ENCODE results near the gene SIPA1L3. TPM values are rescaled to one million over a fixed set of nuclear protein-coding genes. Genes with fewer than 3 reads are reported as not detected.

SIPA1L3 gene
- total and polyA plus RNA-seq, 2 experiments from 2014 or later, result 13.7 to 23.3 TPM

- Histone ChIP-seq H3K27ac (no peak overlapping the region), H2AFZ (no peak overlapping the region), H3K4me3 (no peak overlapping the region), H3K79me2 (peaks cover 6% of the 10 kb centered on the region), H3K9me2 (replicated peaks; ENCODE audit: insufficient read depth) (no peaks in the 10 kb centered on the region), H3K4me1 (ENCODE audit: insufficient read depth) (no peaks in the 10 kb centered on the region), H3K36me3 (replicated peaks; ENCODE audit: insufficient read depth, low read depth) (no peaks in the 10 kb centered on the region), H4K20me1 (ENCODE audit: insufficient read depth, poor library complexity, severe bottlenecking) (no peaks in the 10 kb centered on the region), H3K9me3 (ENCODE audit: low read depth) (no peaks in the 10 kb centered on the region), H3K27me3 (no peaks in the 10 kb centered on the region), H3K4me2 (no peak overlapping the region)
- WGBS (ENCODE audit: low lambda C conversion rate, missing lambda C conversion rate), result 91% methylated on average over 5 of the region's 5 CpGs
- no peak for TF ChIP-seq EZH2 (IDR thresholded peaks at IDR 0.05; ENCODE audit: borderline replicate concordance)
- TF ChIP-seq, protein P1, sequence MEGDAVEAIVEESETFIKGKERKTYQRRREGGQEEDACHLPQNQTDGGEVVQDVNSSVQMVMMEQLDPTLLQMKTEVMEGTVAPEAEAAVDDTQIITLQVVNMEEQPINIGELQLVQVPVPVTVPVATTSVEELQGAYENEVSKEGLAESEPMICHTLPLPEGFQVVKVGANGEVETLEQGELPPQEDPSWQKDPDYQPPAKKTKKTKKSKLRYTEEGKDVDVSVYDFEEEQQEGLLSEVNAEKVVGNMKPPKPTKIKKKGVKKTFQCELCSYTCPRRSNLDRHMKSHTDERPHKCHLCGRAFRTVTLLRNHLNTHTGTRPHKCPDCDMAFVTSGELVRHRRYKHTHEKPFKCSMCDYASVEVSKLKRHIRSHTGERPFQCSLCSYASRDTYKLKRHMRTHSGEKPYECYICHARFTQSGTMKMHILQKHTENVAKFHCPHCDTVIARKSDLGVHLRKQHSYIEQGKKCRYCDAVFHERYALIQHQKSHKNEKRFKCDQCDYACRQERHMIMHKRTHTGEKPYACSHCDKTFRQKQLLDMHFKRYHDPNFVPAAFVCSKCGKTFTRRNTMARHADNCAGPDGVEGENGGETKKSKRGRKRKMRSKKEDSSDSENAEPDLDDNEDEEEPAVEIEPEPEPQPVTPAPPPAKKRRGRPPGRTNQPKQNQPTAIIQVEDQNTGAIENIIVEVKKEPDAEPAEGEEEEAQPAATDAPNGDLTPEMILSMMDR (IDR thresholded peaks at IDR 0.05; ENCODE audit: poor library complexity), result no peak
- no peak for TF ChIP-seq EZH2phosphoT487 (IDR thresholded peaks at IDR 0.05; ENCODE audit: low read depth, severe bottlenecking, unreplicated experiment)
- DNase-seq (ENCODE audit: low spot score), result no peak
These were observed 127.5 kb downstream of the SIPA1L3 start for GRCh38 chr19:38034492-38034860.

GRCh38 chr19:38035515-38036495 is 128.8 kb downstream of the SIPA1L3 start:
- WGBS (ENCODE audit: low lambda C conversion rate, missing lambda C conversion rate), result 86% methylated on average over 17 of the region's 17 CpGs
- no peak for DNase-seq (ENCODE audit: low spot score)
- H3K4me3 ChIP-seq, result no peak overlapping the region
- no peaks in the 10 kb centered on the region for H3K9me3 ChIP-seq (ENCODE audit: low read depth)
- H3K27me3 ChIP-seq, result no peaks in the 10 kb centered on the region
- no peak overlapping the region for H3K4me2 ChIP-seq
- no peaks in the 10 kb centered on the region for H3K9me2 ChIP-seq (replicated peaks; ENCODE audit: insufficient read depth)
- H2AFZ ChIP-seq, result no peak overlapping the region
- no peaks in the 10 kb centered on the region for H4K20me1 ChIP-seq (ENCODE audit: insufficient read depth, poor library complexity, severe bottlenecking)
- peaks cover 6% of the 10 kb centered on the region for H3K79me2 ChIP-seq
- no peak overlapping the region for H3K27ac ChIP-seq
- no peaks in the 10 kb centered on the region for H3K36me3 ChIP-seq (replicated peaks; ENCODE audit: insufficient read depth, low read depth)
- TF ChIP-seq EZH2phosphoT487 (IDR thresholded peaks at IDR 0.05; ENCODE audit: low read depth, severe bottlenecking, unreplicated experiment), result no peak
- no peak for TF ChIP-seq EZH2 (IDR thresholded peaks at IDR 0.05; ENCODE audit: borderline replicate concordance)
- TF ChIP-seq, protein P1 (IDR thresholded peaks at IDR 0.05; ENCODE audit: poor library complexity), result no peak
- H3K4me1 ChIP-seq (ENCODE audit: insufficient read depth), result no peaks in the 10 kb centered on the region

DNA sequence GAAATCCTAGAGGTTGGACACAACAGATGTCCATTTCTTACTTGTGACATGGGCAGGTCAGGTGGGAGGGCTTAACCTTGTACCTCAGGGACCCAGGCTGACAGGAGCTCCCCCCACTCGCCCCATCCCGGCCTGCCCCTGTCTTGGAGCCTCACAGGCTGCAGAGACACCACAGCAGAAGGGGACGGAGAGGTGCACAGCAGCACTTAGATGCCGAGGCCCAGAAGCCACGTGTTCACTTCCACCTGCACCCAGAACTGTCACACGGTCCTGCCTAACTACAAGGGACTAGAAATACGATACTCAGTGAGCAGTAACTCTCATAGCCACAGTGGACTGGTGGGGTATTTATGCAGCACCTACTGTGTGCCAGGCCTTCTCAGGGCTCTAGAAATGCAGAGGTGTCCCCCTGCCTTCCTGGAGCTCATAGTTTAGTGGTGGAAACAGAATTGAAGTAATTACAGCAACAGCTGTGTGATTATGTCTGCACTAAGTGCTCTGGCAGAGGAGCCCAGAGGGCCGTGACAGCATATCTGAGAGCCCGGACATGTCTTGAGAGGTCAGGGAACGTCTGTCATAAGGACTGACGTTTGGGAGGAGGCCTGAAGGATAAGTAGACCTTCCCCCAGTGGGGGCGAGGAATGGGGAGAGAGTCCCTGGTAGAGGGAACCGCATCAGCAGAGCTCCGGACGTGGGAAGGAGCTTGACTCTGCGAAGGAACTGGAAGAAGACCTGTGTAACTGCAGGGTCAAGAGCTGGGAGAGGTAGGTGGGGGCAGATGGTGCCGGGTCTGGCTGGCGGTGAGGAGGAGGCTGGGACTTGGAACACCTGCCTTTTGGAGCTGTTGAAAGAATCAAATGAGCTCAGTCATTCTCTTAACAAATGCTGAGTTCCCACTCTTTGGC is 130.0 kb downstream of the SIPA1L3 start:
- Histone ChIP-seq H3K36me3 (replicated peaks; ENCODE audit: insufficient read depth, low read depth) (no peaks in the 10 kb centered on the region), H4K20me1 (ENCODE audit: insufficient read depth, poor library complexity, severe bottlenecking) (no peaks in the 10 kb centered on the region), H3K4me2 (no peak overlapping the region), H3K4me1 (ENCODE audit: insufficient read depth) (no peaks in the 10 kb centered on the region), H3K9me2 (replicated peaks; ENCODE audit: insufficient read depth) (no peaks in the 10 kb centered on the region), H3K27me3 (no peaks in the 10 kb centered on the region), H3K9me3 (ENCODE audit: low read depth) (peaks cover 3% of the 10 kb centered on the region), H2AFZ (no peak overlapping the region), H3K27ac (no peak overlapping the region), H3K79me2 (peaks cover 10% of the 10 kb centered on the region), H3K4me3 (no peak overlapping the region)
- DNase-seq (ENCODE audit: low spot score), result no peak
- WGBS (ENCODE audit: low lambda C conversion rate, missing lambda C conversion rate), result 77% methylated on average over 17 of the region's 18 CpGs
- TF ChIP-seq EZH2phosphoT487 (IDR thresholded peaks at IDR 0.05; ENCODE audit: low read depth, severe bottlenecking, unreplicated experiment) (no peak), EZH2 (IDR thresholded peaks at IDR 0.05; ENCODE audit: borderline replicate concordance) (no peak)
- TF ChIP-seq, protein P1 (IDR thresholded peaks at IDR 0.05; ENCODE audit: poor library complexity), result no peak
